Subcutaneous adipose tissue (tissue), 4 donors: ENCODE data around the gene DNTT. TPM values are rescaled to one million over a fixed set of nuclear protein-coding genes. Genes with fewer than 3 reads are reported as not detected.

Source experiments
- total RNA-seq, 4 donors: library from RNA; depleted of rRNA; stranded (reverse); fragments of >200 nt; gene quantifications; one replicate each; pipeline ENCODE4 v1.1.0, GENCODE V29; 2016
- TF ChIP-seq, protein P1 (sequence below): fragments of 450-650 bp; IDR thresholded peaks from one replicate; pipeline ENCODE4 v1.5.1; 2016; ENCODE audit warnings: low read depth, mild to moderate bottlenecking, control low read depth, antibody characterized with exemption, moderate library complexity

Gene DNTT
- total RNA-seq, 4 donors from 2014 or later, result not detected

DNA sequence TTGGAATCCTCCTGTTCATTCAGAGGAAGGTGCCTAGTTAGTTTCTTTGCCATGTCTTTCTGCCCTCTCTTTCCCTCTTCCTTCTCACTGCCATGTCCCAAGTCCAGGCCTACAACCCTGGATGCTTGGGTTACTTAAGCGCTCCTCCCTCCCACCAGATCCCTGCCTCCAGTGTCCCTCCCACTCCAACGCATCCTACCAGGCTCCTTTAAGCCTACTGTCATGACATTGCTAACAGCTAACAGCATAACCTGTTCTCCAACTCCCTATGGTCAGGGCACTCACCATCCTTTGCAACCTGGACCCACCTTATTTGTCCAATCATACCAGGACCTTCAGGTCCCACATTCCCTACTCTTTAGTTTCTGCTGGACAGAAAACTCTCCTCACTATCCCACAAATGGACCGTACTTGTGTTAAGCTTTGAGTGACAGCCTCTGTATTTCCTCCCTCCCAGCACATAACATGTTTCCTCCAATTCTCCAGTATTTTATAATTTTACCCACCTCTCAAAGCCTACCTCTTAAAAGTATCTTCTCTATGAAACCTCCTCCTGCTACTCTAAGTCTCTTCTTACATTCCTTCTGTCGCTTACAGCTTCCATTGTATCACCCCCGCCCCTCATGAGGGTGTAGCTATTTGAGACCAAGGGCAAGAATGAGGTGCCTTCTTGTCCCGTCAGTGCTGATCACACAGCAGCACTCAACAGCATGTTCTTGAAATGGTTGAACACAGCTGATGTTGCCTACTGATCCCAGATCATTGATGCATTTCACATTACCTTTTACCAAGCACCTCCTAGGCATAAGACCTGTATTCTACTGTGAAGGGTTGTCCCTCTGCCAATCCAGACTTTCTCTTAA is 34.6 kb upstream of the DNTT start:
- TF ChIP-seq, protein P1, sequence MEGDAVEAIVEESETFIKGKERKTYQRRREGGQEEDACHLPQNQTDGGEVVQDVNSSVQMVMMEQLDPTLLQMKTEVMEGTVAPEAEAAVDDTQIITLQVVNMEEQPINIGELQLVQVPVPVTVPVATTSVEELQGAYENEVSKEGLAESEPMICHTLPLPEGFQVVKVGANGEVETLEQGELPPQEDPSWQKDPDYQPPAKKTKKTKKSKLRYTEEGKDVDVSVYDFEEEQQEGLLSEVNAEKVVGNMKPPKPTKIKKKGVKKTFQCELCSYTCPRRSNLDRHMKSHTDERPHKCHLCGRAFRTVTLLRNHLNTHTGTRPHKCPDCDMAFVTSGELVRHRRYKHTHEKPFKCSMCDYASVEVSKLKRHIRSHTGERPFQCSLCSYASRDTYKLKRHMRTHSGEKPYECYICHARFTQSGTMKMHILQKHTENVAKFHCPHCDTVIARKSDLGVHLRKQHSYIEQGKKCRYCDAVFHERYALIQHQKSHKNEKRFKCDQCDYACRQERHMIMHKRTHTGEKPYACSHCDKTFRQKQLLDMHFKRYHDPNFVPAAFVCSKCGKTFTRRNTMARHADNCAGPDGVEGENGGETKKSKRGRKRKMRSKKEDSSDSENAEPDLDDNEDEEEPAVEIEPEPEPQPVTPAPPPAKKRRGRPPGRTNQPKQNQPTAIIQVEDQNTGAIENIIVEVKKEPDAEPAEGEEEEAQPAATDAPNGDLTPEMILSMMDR, result no peak

DNA sequence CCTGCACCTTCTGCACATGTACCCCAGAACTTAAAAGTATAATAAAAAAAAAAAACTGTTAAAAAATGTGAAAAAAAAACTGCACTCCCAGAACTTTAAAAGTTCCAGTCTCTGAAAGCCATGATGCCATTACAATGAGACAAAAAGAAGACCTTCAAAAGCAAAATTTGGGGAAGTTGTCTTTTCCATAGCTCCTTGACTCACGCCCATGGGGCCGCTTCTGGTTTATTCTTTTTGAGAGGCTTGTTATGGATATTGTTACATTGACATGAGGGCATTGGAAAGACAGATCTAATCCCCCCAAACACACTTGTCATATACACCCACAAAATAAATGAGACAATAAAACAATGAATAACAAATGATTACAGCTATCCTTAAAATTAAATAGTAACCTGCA is 33.7 kb upstream of the DNTT start:
- TF ChIP-seq, protein P1, result no peak

DNA sequence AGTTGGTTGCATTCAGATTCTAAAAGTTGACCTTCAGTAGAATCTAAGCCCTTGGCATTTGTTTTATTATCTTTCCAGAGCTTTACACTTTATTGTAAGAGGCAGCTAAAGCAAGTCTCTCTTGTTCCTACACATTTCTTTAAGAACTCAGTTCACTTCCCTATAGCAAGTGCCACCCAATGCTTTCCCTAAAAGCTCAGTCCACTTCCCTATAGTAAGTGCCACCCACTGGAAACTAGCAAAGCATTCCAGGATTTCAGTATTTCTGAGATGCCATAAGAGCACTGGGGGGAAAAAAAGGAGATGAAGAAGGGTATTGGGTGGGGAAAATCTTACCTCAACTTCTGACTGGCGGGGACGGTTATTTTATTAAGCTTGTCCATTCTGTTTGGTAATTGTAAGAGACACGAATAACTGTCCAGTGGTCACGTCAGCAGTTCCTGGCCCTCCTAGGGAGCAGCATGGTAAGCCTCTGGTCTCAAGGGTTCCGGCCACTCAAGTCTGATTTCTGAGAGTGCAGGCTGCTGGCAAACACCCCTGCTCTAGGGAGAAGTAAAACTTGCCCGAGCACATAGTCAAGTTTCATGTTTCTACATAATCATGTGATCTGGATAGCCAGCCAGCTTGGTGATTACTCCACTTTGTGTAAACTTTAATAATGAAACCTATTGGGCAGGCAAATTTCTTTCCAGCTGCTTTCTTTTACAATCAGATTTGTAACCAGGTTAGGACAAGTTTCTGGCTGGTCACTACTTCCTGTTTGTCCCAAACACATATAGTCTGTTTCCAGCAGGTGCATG is 33.0 kb upstream of the DNTT start, which contains the start of gene BLNK:
Gene BLNK, minus strand, starts transcription at position 554 of the 800 bp plus-strand sequence. Its CDS starts 171 bp downstream, at position 383.
- TF ChIP-seq, protein P1, result no peak

DNA sequence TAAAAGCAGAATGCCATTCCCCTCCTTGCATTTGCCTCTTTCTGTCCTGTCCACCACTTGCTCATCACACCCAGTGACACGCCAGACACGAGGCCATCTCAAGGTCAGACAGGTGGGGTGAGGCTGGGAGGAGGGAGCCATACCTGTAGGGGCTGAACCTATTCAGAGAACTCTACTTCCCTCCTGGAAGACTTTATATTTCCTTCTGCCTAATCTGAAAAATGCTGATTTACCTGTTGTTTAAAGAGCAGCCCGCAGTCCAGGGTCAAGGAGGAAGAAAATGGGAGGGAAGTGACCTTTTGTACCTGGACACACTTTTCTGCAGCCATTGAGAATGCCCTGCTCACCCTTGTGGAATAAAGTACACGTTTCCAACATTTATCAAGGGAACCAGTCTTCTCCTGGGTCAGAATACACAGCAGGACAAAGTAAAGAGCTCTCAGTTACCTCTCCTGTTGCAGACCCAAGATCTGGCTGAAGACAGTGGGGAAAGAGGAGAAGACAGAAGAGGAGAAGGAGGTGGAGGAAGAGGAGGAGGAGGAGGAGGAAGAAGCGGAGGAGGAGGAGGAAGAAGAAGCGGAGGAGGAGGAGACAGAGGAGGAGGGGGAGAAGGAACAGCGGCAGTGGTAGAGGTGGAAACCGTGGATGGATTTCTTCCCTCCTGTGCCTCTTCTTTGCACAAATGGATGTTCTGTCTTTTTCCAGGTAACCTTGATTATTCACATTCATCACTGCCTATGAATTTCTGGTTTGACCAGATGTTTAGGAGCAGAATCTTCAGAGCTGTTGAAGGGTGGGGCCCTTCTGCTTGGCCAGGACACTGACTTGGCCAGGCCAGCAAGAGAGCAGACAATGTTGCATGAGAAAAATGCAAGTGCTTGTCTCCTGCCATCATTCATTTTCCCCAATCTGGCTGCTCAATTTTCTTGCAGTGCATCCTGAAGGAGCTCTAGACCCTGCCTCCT is 31.6 kb upstream of the DNTT start:
- TF ChIP-seq, protein P1, result no peak

GRCh38 chr10:96275685-96276418 is 28.4 kb upstream of the DNTT start:
- TF ChIP-seq, protein P1, result no peak

- TF ChIP-seq, protein P1, result no peak
Measured at GRCh38 chr10:96276426-96276825, 27.8 kb upstream of the DNTT start.
